ENCODE data around the gene APH1B.

- TF ChIP-seq POLR2A (IDR thresholded peaks at IDR 0.05; ENCODE audit: low read depth, low read length) (no peak), POU2F2 (IDR thresholded peaks at IDR 0.05; ENCODE audit: low read depth, low read length) (no peak)
Measured at GRCh38 chr15:63337046-63337445, 59.6 kb downstream of the APH1B start.

All from GM12891 (cell line).